ENCODE data around the gene NFIC.
A peak's percentile ranks its signal among the peaks of the same experiment; 100 is the strongest.

The NFIC gene

GRCh38 chr19:3367628-3368440 is 1.5 kb downstream of the NFIC start:
- peaks cover 0 to 10% of the 10 kb centered on the region in 2 donors for H3K4me1 ChIP-seq (ENCODE audit: control insufficient read depth in 2 of 2, insufficient read depth in 1 of 2, low read depth in 1 of 2, low read length in 2 of 2)
- H3K36me3 ChIP-seq (replicated peaks in 1 of 2; ENCODE audit: control insufficient read depth in 2 of 2, insufficient read depth in 2 of 2, low read length in 2 of 2) = no peaks in the 10 kb centered on the region
- H3K4me3 ChIP-seq (ENCODE audit: low read length in 2 of 2) = peak overlapping the region in 1 of 2 donors; percentile 28
- peak overlapping the region; percentile 16 for H3K9ac ChIP-seq (ENCODE audit: low read depth, low read length, poor library complexity)
- no peak overlapping the region for H2BK120ac ChIP-seq (ENCODE audit: low read depth, low read length)
- H3K9me3 ChIP-seq (replicated peaks in 1 of 2; ENCODE audit: control insufficient read depth in 2 of 2, insufficient read depth in 1 of 2, low read depth in 1 of 2, low read length in 2 of 2) = peaks cover 0 to 5% of the 10 kb centered on the region in 2 donors
- peak overlapping the region; percentile 67 for H3K18ac ChIP-seq (ENCODE audit: low read length)
- H3K27ac ChIP-seq (replicated peaks; ENCODE audit: low read length) = no peak overlapping the region
- no peak overlapping the region for H4K91ac ChIP-seq (ENCODE audit: low read depth, low read length, poor library complexity)
- peaks cover 49 to 90% (median 88%) of the 10 kb centered on the region in 3 experiments for H3K27me3 ChIP-seq (ENCODE audit: control insufficient read depth in 3 of 3, insufficient read depth in 3 of 3, low read depth in 1 of 3, low read length in 3 of 3)
- H3K79me1 ChIP-seq (ENCODE audit: low read depth, low read length) = no peaks in the 10 kb centered on the region
- no peak for DNase-seq (ENCODE audit: low spot score)
- H2AK5ac ChIP-seq (ENCODE audit: low read depth, low read length) = peak overlapping the region; percentile 60
- no peak overlapping the region for H4K8ac ChIP-seq (ENCODE audit: low read depth, low read length)
- H3K14ac ChIP-seq (ENCODE audit: low read length) = no peak overlapping the region
- H2BK15ac ChIP-seq (ENCODE audit: low read length) = peak overlapping the region; percentile 81
- H2BK12ac ChIP-seq (ENCODE audit: low read length) = no peak overlapping the region
- peak overlapping the region; percentile 7 for H3K4ac ChIP-seq (ENCODE audit: low read length)
- WGBS, 2 donors (ENCODE audit: extremely low coverage in 2 of 2, insufficient read length in 2 of 2, insufficient replicate concordance in 1 of 2) = no CpG with 5 or more reads among the region's 24 CpGs
- H2BK5ac ChIP-seq (ENCODE audit: low read length) = no peak overlapping the region
- H3K23ac ChIP-seq (ENCODE audit: low read depth, low read length, poor library complexity) = peak overlapping the region; percentile 52
- peak overlapping the region; percentile 87 for H2AFZ ChIP-seq (ENCODE audit: low read length)
- H3K4me2 ChIP-seq (ENCODE audit: insufficient read depth, low read length, poor library complexity, severe bottlenecking) = peak overlapping the region; percentile 78

DNA sequence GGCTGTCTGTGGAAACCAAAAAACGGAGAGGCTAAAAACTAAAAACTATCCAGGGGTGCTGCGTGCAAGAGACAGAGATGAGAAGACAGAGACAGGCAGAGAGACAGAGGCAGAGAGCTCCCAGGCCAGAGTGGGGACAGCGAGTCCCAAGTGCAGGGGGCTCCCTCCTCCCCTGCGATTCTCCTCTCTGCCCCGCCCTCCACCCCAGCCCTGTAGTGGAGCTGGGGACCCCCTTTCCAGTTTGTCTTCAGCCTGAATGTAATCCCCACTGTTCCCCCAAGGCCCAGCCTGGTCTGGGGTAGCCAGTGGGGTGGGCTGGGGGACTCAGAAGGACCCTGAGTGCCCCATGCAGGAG is 2.0 kb downstream of the NFIC start:
- no peak overlapping the region for H3K18ac ChIP-seq (ENCODE audit: low read length)
- H3K27ac ChIP-seq (replicated peaks; ENCODE audit: low read length) = no peak overlapping the region
- peaks cover 0 to 10% of the 10 kb centered on the region in 2 donors for H3K4me1 ChIP-seq (ENCODE audit: control insufficient read depth in 2 of 2, insufficient read depth in 1 of 2, low read depth in 1 of 2, low read length in 2 of 2)
- H3K4me2 ChIP-seq (ENCODE audit: insufficient read depth, low read length, poor library complexity, severe bottlenecking) = peak overlapping the region; percentile 3
- H2BK12ac ChIP-seq (ENCODE audit: low read length) = no peak overlapping the region
- H3K4ac ChIP-seq (ENCODE audit: low read length) = no peak overlapping the region
- H2BK5ac ChIP-seq (ENCODE audit: low read length) = no peak overlapping the region
- no peak overlapping the region for H4K91ac ChIP-seq (ENCODE audit: low read depth, low read length, poor library complexity)
- no peak overlapping the region for H3K9ac ChIP-seq (ENCODE audit: low read depth, low read length, poor library complexity)
- H2AFZ ChIP-seq (ENCODE audit: low read length) = no peak overlapping the region
- no CpG with 5 or more reads among the region's 5 CpGs for WGBS, 2 donors (ENCODE audit: extremely low coverage in 2 of 2, insufficient read length in 2 of 2, insufficient replicate concordance in 1 of 2)
- no peak for DNase-seq (ENCODE audit: low spot score)
- no peaks in the 10 kb centered on the region for H3K79me1 ChIP-seq (ENCODE audit: low read depth, low read length)
- peaks cover 0 to 5% of the 10 kb centered on the region in 2 donors for H3K9me3 ChIP-seq (replicated peaks in 1 of 2; ENCODE audit: control insufficient read depth in 2 of 2, insufficient read depth in 1 of 2, low read depth in 1 of 2, low read length in 2 of 2)
- H3K36me3 ChIP-seq (replicated peaks in 1 of 2; ENCODE audit: control insufficient read depth in 2 of 2, insufficient read depth in 2 of 2, low read length in 2 of 2) = no peaks in the 10 kb centered on the region
- H2BK15ac ChIP-seq (ENCODE audit: low read length) = peak overlapping the region; percentile 81
- peak overlapping the region; percentile 60 for H2AK5ac ChIP-seq (ENCODE audit: low read depth, low read length)
- H2BK120ac ChIP-seq (ENCODE audit: low read depth, low read length) = no peak overlapping the region
- no peak overlapping the region for H3K4me3 ChIP-seq (ENCODE audit: low read length in 2 of 2)
- no peak overlapping the region for H3K23ac ChIP-seq (ENCODE audit: low read depth, low read length, poor library complexity)
- H3K27me3 ChIP-seq (ENCODE audit: control insufficient read depth in 3 of 3, insufficient read depth in 3 of 3, low read depth in 1 of 3, low read length in 3 of 3) = peaks cover 46 to 87% (median 87%) of the 10 kb centered on the region in 3 experiments
- no peak overlapping the region for H3K14ac ChIP-seq (ENCODE audit: low read length)
- H4K8ac ChIP-seq (ENCODE audit: low read depth, low read length) = no peak overlapping the region

GRCh38 chr19:3368848-3369336 is 2.5 kb downstream of the NFIC start:
- Histone ChIP-seq H4K91ac (ENCODE audit: low read depth, low read length, poor library complexity) (no peak overlapping the region), H2BK12ac (ENCODE audit: low read length) (no peak overlapping the region), H3K18ac (ENCODE audit: low read length) (no peak overlapping the region), H4K8ac (ENCODE audit: low read depth, low read length) (no peak overlapping the region), H2BK15ac (ENCODE audit: low read length) (peak overlapping the region; percentile 81), H3K27ac (replicated peaks; ENCODE audit: low read length) (no peak overlapping the region), H3K4me2 (ENCODE audit: insufficient read depth, low read length, poor library complexity, severe bottlenecking) (peak overlapping the region; percentile 41), H2AK5ac (ENCODE audit: low read depth, low read length) (peak overlapping the region; percentile 60), H2AFZ (ENCODE audit: low read length) (peak overlapping the region; percentile 73), H3K23ac (ENCODE audit: low read depth, low read length, poor library complexity) (no peak overlapping the region), H3K36me3 (replicated peaks in 1 of 2; ENCODE audit: control insufficient read depth in 2 of 2, insufficient read depth in 2 of 2, low read length in 2 of 2) (no peaks in the 10 kb centered on the region), H3K9me3 (replicated peaks in 1 of 2; ENCODE audit: control insufficient read depth in 2 of 2, insufficient read depth in 1 of 2, low read depth in 1 of 2, low read length in 2 of 2) (peaks cover 0 to 5% of the 10 kb centered on the region in 2 donors), H3K4me1 (ENCODE audit: control insufficient read depth in 2 of 2, insufficient read depth in 1 of 2, low read depth in 1 of 2, low read length in 2 of 2) (peaks cover 0 to 10% of the 10 kb centered on the region in 2 donors), H2BK5ac (ENCODE audit: low read length) (no peak overlapping the region), H3K14ac (ENCODE audit: low read length) (no peak overlapping the region), H3K79me1 (ENCODE audit: low read depth, low read length) (no peaks in the 10 kb centered on the region), H2BK120ac (ENCODE audit: low read depth, low read length) (no peak overlapping the region), H3K4me3 (ENCODE audit: low read length in 2 of 2) (no peak overlapping the region), H3K4ac (ENCODE audit: low read length) (no peak overlapping the region), H3K27me3 (ENCODE audit: control insufficient read depth in 3 of 3, insufficient read depth in 3 of 3, low read depth in 1 of 3, low read length in 3 of 3) (peaks cover 41 to 86% (median 82%) of the 10 kb centered on the region in 3 experiments), H3K9ac (ENCODE audit: low read depth, low read length, poor library complexity) (no peak overlapping the region)
- no peak for DNase-seq (ENCODE audit: low spot score)
- no CpG with 5 or more reads among the region's 4 CpGs for WGBS, 2 donors (ENCODE audit: extremely low coverage in 2 of 2, insufficient read length in 2 of 2, insufficient replicate concordance in 1 of 2)

Data from neuronal stem cell (in vitro differentiated cells).